ENCODE data around the gene MBD4.

MBD4 gene

DNA sequence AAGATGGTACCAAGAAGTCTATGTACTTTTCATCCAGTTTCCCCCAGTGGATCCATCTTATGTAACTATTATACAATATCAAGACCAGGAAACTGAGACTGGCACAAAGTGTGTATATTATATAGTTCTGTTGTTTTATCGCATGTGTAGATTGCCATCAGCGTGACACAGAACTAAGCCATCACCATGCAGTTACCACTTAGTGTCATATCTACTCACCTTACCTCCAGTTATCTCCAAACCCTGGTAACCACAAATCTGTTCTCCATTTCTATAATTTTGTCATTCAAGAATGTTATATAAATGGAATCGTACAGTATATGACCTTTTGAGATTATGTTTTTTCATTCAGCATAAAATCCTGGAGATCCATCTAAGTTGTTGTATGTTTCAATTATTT is 23.3 kb upstream of the MBD4 start:
- DNase-seq (ENCODE audit: low read depth, low spot score): no peak

DNA sequence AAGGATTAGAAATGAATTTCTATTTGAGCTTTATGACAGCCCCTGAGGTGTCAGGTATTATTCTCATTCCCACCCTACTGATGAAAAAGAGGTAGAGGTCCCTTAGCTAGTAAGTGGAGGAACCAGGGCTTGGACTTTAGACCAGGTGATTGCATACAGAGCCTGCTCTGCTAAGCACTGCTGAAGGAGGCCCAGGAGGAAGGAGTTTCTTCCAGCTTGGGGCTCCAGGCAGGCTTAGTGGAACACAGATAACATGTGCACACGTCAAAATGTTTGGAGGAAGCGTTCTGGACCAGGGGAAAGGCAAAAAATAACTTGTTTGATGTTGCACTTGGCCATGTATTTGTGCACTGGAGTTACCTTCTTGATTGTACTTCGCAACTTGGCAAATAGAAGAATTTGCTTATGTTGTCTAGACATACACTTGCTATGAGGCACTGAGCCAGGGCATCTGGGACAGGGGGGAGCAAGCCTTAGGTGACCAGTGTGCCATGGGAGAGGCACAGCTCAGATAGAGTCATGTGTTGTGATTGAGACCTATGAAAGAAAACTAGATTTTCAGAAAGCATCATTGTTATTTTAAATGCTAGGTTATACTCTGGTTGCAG is 22.7 kb upstream of the MBD4 start:
- no peak for DNase-seq (ENCODE audit: low read depth, low spot score)

DNA sequence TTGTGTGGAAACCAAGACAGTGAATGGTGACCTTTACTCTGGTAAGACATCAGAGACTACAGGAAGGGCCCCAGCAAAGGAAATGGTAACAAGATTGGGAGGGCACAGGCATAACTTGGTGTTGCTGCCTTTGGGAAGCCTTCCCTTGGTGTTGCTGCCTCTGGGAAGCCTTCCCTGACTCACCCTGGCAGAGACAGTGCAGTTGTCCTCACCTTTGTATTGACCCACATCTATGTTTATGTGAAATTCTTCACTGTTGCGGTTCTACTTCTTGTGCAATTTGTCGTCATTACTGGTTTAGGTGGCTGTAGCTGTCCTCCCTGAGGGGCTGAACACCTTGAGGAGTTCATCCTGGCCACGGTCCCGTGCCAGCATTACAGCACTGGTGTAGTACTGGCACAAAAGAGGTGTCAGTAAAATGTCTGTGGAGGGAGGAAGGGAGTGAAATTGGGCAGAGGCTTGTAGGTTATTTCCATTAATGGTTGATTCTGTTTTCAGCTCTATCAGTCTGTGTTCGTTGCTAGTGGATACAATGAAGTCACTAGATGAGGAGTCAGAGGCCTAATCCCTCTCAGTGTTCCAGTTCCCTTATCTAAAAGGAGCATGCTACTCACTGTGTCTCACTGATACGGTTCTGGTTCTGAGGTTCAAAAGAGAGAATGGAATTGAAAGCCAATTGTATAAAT is 21.9 kb upstream of the MBD4 start:
- DNase-seq (ENCODE audit: low read depth, low spot score): no peak

DNA sequence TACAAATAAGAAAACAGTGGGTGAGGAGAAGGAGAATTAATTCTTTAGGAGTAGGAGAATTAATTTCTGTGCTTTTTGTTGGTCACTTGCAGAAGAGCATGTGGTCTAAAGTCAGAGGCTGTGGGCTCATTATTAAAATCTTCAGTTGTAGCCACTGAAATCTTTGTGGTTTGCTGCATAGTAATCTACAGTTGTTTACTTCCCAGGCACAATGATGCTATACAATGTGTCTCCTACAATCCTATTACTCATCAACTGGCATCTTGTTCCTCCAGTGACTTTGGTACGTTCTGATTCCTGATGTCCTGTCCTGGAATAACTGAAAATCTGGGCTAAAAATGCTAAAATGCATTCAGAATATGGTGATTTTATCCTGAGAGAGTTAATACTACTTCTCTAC is 21.3 kb upstream of the MBD4 start:
- no peak for DNase-seq (ENCODE audit: low read depth, low spot score)

DNA sequence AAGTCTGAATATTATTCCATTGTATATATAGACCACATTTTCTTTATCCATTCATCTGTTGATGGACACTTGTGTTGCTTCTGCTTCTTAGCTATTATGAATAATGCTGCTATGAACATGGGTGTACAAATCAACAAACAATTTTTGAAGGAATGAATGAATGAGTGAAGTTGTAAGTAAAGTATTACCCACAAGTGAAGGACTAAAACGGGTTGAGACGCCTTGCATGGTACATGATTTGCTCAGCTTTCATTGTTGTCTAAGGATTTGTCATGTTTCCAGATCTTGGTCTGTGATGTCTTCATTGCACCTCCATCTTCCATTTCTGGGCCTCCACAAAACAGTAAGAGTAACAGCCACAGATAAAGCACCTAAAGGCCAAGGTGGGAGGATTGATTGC is 20.8 kb upstream of the MBD4 start:
- DNase-seq (ENCODE audit: low read depth, low spot score): no peak

DNA sequence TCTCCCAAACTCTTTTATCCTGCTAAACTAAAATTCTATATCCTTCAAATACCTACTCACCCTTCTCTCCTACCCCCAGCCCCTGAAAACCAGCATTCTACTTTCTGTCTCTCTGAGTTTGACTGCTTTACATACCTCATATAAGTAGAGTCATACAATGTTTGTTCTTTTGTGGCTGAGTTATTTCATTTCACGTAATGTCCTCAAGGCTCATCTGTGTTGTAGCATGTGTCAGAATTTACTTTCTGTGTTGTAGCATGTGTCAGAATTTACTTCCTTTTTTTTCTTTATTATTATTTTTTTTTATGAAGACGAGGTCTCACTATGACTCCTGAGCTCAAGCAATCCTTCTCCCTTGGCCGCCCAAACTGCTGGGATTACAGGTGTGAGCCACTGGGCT is 20.4 kb upstream of the MBD4 start:
- no peak for DNase-seq (ENCODE audit: low read depth, low spot score)

DNA sequence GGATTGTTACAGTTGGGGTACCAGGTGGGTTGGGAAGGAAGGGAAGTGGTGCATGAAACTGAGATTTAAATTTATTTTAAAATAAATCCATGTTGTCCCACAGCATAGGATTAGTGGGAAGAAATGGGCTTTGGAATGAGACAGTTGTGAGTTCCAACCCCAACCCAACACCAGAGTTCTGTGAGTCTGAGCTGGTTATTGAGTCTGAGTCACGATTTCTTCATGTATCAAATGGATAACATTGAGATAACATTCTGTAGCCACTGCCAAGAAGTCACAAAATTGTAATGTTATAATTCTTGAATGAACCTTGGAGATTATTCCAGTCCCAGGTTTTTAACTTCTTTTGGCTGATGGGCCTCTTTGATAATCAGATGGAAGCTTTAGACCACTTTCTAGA is 14.0 kb upstream of the MBD4 start:
- DNase-seq (ENCODE audit: low read depth, low spot score): no peak

DNA sequence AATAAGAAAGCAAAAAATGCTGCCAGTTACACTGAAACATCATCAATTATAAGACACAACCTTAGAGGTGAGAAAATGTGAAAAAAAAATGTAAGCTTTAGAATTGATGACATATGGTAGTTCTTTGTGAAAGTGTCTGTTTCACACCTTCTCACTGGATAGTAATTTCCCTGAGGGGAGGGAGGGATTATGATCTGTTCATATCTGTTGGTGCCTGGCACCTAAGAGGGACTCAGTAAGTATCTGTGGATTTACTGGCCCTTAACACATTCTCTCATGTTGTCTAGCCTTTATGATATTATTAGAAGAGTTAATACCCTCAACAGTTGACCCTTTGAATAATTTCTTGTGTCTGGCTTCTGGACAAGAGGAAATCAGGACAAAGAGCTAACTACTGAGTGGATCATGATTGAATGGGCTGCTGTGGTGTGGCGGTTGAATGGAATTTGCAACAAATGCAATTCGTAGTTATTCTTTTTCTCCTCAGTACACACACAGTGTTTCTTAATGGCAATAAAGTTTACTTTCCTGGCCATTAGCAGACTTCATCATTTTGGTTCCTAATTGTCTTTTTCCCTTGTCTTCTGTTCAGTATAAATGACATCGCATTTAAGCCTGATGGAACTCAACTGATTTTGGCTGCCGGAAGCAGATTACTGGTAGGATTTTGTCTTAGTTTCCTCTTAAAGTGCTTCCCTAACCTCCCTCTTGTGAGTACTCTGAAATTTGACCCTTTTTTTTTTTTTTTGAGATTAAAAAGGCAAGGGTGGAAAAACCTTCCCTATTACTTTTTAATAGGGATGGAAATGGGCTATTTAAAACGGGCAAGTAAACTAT is 9.7 kb upstream of the MBD4 start:
- no peak for DNase-seq (ENCODE audit: low read depth, low spot score)

DNA sequence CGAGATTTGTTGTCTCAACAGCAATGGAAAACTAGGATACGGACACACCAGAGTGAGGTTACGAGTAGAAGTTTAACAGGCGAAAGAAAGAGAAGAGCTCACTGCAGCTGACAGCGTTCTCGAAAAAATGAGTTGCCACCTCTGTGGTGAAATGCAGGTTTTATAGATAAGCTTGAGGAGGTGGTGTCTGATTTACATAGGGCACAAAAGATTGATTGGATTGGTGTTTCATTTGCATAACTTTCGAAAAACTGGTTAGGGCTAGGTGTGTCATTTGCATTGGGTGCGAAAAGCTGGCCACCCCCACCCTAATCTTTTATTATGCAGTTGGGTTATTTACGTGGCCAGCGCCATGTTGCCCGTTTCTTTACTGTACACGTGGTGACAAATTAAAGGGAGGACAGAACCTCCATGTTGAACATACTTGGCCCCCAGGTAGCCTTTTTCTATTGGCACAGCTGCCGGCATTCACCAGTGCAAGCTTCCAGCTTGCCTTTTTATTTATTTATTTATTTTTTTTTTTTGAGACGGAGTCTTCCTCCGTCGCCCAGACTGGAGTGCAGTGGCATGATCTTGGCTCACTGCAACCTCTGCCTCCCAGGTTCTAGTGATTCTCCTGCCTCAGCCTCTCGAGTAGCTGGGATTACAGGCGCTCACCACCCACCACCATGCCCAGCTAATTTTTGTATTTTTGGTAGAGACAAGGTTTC is 8.6 kb upstream of the MBD4 start:
- DNase-seq (ENCODE audit: low read depth, low spot score): no peak

DNA sequence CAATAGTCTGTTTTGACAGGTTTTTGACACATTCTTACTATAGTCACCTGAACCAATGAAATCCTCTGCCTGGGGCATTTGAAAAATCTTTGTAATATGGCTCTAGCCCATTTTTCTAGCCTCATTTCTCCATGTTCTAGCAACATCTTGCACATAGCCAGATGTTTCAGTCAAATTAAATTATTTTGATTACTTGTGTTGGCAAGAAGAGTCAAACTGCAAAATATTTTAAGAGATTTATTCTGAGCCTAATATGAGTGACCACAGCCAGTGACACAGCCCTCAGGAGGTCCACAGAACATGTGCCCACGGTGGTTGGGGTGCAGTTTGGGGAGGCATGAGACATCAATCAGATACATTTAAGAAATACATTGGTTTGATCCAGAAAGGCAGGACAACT is 7.2 kb upstream of the MBD4 start:
- no peak for DNase-seq (ENCODE audit: low read depth, low spot score)

DNA sequence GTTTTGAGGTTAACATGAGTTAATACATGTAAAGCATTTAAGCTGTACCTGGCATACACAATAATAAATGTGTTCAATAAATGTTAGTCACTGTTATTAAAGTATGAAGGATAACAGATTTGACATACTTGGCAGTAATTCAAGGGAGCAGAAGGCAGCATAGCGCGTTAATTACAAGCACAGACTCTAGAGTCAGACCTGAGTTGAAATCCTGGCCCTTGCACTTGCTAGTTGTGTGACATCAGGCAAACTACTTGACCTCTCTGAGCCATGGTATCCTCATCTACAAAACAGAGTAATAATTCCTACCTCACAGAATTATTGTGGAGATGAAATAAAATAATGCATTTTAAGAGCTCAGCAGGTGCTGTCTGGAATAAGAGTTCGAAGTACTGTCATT is 5.7 kb upstream of the MBD4 start:
- DNase-seq (ENCODE audit: low read depth, low spot score): no peak

DNA sequence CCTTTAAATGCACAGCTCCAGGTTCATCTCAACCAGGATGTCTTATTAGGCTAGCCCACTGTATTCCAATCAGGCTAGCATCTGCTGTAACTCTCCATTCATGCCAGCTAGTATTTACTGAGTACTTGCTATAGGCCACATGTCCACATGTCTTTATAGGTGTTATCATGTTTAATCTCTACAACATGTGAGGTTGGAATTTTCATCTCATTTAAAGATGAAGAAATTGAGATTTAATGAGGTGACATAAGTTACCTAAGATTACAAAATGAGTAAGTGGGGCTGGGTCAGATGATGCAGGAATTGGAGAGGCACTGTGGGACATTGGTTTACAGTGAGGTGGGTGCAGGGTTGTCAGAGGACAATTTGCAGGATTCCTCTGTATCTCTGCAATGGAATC is 3.2 kb upstream of the MBD4 start:
- DNase-seq (ENCODE audit: low read depth, low spot score): no peak

DNA sequence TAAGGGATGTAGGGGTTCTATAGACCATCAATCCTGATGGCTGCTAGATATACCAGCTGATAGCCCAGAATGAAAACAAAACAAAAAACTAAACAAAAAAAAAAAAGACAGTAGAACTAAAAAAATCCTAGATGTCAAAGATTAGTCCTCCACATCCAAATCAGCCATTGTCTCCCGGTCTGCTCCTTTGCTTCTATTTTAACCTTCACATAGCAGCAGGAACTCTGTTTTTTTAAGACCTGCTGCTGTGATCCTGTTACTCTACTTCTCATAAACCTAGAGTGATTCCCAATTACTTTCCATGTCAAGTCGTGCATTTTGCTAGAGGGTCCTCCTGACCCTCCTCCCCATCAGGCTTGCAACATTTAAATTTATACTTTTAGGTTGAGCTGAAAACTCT is 2.7 kb upstream of the MBD4 start:
- no peak for DNase-seq (ENCODE audit: low read depth, low spot score)

DNA sequence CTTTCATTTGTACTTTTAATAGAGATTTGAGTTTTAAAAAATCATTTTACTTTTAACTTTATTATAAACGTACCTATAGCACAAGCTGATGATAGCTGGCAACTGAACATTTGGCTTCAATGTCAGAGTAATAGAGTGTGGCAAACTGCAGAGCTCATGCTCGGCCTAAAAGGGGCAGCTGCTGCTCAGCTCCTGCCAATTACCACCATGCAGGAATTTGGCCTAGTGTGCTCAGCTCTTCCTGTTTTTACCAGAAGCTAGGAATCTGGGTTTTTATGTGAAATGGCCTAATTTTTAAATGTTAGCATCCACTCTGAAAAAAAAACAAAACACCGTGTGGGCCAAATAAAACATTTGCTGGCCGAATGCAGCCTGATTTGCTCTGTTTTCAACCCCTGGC is 2.0 kb upstream of the MBD4 start:
- no peak for DNase-seq (ENCODE audit: low read depth, low spot score)

DNA sequence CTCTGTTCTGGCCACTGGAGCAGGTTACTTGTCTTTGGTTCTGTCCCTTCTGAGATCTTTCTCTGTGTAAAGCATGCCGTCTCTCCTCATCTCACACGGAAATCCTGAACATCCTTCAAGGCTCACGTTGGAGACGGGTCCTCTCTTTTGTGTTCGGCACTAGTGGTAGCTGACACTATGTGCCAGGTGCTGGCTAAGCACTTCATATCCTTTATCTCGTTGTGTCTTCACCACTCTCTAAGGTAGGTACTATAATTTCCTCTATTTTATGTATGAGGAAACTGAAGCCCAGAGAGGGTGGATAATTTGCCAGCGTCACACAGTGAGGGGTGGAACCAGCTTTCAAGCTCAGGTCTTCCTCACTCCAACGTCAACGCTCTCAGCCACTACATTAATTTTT is 1.5 kb upstream of the MBD4 start:
- DNase-seq (ENCODE audit: low read depth, low spot score): no peak

DNA sequence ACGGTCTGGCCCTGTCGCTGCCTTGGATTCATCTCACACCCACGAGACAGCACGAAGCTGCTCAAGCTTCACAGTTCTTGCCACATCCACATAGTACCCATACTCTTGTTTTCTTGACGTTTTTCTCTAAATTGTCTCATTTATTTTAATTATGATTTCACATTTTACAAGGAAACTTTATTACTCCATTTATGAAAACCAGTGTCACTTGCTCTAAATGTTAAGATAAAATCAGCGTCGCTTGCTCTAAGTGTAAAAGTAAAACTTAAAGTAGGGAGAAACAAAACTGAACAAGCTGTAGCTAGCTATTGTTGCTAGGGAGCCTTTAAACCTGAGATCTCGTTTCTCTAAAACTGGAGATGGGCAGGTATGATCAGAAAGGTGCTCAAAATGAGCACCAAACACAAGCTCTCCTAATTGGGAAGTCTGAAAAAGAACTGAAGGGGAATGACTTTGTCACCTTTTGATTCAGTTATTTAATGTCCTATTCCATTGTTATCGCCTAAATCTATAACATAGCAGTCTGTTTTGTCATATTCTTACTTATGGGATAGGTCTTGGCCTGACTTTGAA is 956 bp upstream of the MBD4 start:
- no peak for DNase-seq (ENCODE audit: low read depth, low spot score)

DNA sequence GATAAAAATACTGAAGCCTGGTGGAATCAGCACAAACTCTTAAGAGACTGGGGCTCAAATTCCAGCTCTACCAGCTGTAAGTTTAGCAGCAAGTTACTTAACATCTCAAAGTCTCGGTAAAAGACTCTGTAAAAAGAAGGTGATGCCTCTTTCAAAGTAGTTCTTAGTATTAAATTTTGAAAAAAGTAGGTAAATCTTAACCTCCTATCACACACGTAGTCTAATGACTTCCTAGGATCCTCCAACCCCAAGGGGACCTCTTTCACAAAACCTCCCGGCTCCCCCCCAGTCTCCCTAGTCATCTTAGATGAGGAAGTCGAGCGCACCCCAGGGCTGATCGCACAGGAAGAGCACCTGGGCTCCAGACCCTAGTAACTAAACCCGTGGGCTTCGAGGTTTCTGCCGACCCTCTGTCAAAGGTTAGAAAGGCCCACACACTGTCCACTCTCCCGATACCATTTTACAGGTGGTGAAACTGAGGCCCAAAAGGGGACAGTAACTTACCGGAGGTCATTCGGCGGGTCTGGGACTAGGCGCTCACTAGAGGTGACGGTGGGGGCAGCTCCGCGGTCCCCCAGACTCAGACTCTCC is 427 bp downstream of the MBD4 start:
- no peak for DNase-seq (ENCODE audit: low read depth, low spot score)

DNA sequence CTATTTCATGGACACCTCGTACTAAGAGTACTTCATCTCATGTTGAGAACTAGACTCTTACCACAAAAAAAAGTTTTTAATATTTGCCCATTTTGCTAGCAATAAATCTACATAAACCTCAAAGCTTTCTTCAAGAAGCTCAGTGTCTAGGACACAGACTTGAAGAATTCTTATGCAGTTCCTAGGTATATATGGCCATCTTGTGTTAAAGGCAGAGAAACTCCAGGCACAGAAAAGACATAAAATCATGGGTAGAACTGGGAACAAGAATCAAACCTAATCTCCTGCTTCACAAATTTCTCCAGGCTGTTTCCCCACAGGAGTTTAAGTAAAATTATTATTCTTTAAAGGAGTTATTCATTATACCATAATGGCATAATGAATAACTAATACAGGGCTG is 4.4 kb downstream of the MBD4 start:
- no peak for DNase-seq (ENCODE audit: low read depth, low spot score)

DNA sequence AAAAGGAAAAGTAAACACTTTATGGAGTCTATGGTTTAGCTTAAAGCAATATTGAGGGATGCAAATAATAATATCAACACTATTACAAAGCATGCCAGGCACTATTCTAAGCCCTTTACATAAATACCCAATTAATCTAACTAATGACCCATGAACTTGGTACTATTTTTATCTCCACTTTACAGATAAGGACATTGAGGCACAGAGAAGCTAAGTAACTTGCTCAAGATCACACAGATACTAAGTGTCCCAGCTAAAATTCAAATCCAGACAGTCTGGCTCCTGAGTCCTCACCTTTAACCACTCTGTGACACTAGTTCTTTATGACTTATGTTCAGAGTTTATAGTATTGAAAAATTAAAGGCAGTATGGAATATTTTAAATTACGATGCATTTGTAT is 5.6 kb downstream of the MBD4 start:
- DNase-seq (ENCODE audit: low read depth, low spot score): no peak

DNA sequence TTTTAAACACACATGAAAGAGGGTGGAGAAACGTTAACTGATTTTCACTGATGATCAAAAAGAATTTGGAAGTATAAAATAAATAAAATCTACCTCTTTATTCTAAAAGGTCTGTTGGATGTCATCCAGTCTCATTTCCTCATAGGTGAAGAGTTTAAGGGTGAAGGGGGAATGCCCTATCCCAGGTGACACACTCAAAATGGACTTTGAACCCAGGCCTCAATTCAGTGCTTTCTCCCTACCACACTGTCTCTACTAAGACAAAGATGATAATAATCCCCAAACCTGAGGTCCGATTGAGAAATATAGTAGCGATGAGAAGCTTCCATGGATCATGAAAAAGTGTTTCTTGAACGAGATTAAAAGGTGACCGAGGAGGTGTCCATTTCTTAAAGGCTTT is 6.2 kb downstream of the MBD4 start:
- DNase-seq (ENCODE audit: low read depth, low spot score): no peak

DNA sequence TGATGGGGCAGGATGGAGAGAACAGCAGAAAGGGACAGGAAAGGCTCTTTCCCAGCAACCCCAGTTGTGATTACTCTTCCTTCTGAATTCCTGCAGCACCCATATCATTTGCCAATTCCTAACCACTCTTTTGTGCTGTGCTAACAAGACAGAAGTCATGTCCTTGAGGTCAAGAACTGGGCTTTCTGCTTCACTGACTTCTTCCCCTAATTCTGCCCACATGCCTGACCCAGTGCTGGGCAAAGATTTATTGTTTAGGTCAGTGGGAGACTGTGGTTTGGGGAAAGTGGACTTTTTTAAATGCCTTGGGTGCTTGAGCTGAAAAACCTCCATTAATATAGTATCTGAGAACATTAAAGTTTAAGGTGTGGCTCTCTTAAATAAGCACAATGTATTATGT is 7.1 kb downstream of the MBD4 start:
- no peak for DNase-seq (ENCODE audit: low read depth, low spot score)

DNA sequence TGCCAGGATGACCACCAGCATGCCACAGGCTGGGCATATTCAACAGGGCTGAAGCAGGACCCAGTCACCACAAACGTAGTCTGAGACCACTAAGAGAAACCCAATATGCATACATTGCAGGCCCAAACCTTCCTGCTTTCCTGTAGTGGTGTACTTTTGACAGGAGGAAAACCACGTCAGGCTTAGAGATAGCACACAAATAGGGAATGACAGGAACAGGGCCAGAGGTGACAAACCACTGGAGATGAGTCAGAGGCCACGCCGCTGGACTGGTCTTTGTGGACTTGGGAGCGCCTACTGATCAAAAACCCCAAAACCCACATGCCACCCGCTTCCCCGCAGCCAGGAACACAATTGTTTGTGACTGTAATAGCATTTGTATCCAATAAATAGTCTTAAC is 7.7 kb downstream of the MBD4 start:
- DNase-seq (ENCODE audit: low read depth, low spot score): no peak
